Measurements from ENCODE around the gene BAHD1.

Gene BAHD1

DNA sequence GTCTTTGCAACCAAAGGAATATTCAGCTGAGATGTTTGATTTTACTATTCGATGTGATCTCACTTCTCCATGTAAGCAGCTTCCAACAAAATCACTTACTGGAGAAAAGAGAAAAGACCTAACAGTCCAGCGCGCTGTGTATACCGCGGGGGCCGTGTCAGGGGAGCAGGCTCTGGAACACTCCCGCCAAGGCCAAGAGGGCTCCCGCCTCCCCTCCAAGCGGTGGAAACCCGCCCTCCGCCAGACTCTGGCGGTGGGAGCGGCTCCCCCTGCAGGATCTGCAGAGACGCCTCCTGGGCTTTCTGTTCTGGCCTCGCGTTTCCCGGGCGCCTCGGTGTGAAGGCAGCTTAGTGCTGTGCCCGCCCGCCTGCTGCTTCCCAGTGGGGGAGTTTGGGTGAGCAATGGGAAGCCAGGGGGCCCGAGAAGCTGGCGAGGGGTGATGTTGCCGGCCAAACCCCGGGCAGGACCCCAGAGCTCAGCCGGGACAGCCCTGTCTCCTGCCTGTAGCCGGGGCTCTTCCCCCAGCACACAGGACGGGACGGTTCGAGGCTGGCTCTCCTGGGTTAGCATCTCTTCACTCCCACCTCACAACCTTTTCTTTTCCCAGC lies 66.3 kb downstream of the BAHD1 start:
- DNase-seq: peak; percentile 76

- no peak for DNase-seq
Measured at GRCh38 chr15:40508216-40508615, 67.5 kb downstream of the BAHD1 start.

DNA sequence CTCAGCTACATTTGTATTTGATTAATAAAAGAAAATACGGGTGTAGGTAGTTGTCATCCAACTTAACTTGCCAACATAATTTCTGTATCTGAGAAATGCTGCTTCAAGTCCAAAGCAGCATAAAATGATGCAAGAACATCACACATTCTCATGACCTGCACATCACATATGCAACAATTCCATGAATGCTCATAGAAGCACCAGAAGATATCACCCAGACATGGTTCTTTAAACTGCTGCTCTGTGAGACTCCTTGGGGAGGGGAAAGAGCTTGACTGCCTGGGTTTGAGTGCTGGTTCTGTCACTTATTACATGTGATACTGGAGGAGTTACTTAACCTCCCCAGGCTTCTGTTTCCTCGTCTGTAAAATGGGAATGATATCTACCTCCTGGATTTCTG lies 69.4 kb downstream of the BAHD1 start:
- no peak for DNase-seq

DNA sequence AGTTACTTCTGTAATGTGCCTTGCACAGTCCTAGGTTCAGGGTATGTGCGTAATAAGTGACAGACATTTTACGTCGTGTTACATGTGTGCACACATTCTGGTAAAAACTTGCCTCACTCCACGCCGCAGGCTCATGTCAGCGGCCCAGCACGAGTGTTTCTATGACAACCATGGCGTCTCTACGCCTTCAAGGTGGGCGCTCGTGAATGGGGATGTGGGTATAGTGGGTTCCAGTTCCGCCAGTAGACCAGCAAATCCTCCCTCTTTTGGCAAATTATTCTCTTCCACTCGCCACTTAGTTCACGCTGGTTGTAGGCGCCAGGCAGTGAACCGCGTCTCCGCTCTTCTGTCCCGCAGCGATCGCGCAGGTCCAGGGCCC lies 70.3 kb downstream of the BAHD1 start:
- DNase-seq: no peak

GRCh38 chr15:40511472-40512133 lies 70.8 kb downstream of the BAHD1 start:
- peak; percentile 51 for DNase-seq

DNA sequence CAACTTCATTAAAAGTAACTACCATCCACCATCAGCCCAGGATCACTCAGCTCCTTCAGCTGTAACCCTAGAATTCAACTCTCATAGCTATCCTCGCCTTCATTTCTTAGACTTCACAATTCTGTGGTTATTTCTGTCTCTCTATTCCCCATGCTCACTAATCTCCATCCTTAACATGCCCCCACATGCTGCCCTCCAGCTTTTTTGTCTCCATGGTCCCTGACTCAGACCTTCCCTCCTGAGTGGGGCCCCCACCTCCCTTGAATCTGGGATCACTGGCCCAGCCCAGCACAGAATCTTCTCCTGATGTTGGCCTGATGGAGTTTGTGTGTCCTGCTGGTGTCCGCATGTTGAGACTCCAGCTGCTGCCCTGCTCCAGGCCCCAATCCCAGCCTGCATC lies 71.7 kb downstream of the BAHD1 start:
- DNase-seq: no peak

- no peak for DNase-seq
Measured at GRCh38 chr15:40513609-40514008, 72.9 kb downstream of the BAHD1 start.

- no peak for DNase-seq
Measured at GRCh38 chr15:40516322-40516721, 75.6 kb downstream of the BAHD1 start.

Measured in NCI-H146 (cell line).